Hepatocyte (in vitro differentiated cells): Measurements from ENCODE around the gene ECE1.

Experiments used
- CTCF ChIP-seq: fragments of 200-600 bp; sonication (generic); IDR thresholded peaks from 2 replicates; pipeline ENCODE4 v1.5.1; 2016; ENCODE audit warnings: antibody characterized with exemption, mild to moderate bottlenecking; ENCODE audit not compliant: poor library complexity
- EZH2 ChIP-seq: fragments of 200-600 bp; sonication (generic); IDR thresholded peaks from 2 replicates; pipeline ENCODE4 v1.6.1; 2016; ENCODE audit warnings: antibody characterized with exemption, mild to moderate bottlenecking, borderline replicate concordance
- EZH2phosphoT487 ChIP-seq: fragments of 200-600 bp; sonication (generic); IDR thresholded peaks from one replicate; pipeline ENCODE4 v1.6.1; 2018; ENCODE audit warnings: antibody characterized with exemption, mild to moderate bottlenecking, low read depth, moderate library complexity; ENCODE audit not compliant: unreplicated experiment, severe bottlenecking

- no peak for TF ChIP-seq CTCF
- TF ChIP-seq EZH2 = no peak
- no peak for TF ChIP-seq EZH2phosphoT487
Measured at GRCh38 chr1:21317035-21317689, 26.9 kb upstream of the ECE1 start.
